Nephron (organoid): ENCODE data around the gene ANKRD11.

Source experiments
- H3K27ac Mint-ChIP-seq, 3 experiments: 2 replicates each; pipeline ENCODE4 v1.8.0; 2020; ENCODE audit warnings: mixed read lengths in 3 of 3, mild to moderate bottlenecking in 2 of 3, moderate library complexity in 1 of 3
- H3K27me3 Mint-ChIP-seq: 2 replicates; pipeline ENCODE4 v1.8.0; 2021; ENCODE audit warnings: low read depth, mild to moderate bottlenecking, moderate library complexity, mixed read lengths
- H3K36me3 Mint-ChIP-seq: 2 replicates; pipeline ENCODE4 v1.8.0; 2020; ENCODE audit warnings: low read depth, mixed read lengths
- H3K4me1 Mint-ChIP-seq: 2 replicates; pipeline ENCODE4 v1.8.0; 2020; ENCODE audit warnings: mixed read lengths
- H3K4me3 Mint-ChIP-seq, 3 experiments: 2 replicates each; pipeline ENCODE4 v1.8.0; 2020; ENCODE audit warnings: mild to moderate bottlenecking in 3 of 3, mixed read lengths in 3 of 3, moderate library complexity in 2 of 3
- H3K9me3 Mint-ChIP-seq: 2 replicates; pipeline ENCODE4 v1.8.0; 2020; ENCODE audit warnings: mixed read lengths
- TF ChIP-seq, protein P1 (sequence below), 3 experiments: fragments of 200-600 bp; sonication (generic); IDR thresholded peaks; one replicate each; pipeline ENCODE4 v1.5.0; 2021; ENCODE audit warnings: antibody characterized with exemption in 3 of 3; ENCODE audit not compliant: unreplicated experiment in 3 of 3

Gene ANKRD11

DNA sequence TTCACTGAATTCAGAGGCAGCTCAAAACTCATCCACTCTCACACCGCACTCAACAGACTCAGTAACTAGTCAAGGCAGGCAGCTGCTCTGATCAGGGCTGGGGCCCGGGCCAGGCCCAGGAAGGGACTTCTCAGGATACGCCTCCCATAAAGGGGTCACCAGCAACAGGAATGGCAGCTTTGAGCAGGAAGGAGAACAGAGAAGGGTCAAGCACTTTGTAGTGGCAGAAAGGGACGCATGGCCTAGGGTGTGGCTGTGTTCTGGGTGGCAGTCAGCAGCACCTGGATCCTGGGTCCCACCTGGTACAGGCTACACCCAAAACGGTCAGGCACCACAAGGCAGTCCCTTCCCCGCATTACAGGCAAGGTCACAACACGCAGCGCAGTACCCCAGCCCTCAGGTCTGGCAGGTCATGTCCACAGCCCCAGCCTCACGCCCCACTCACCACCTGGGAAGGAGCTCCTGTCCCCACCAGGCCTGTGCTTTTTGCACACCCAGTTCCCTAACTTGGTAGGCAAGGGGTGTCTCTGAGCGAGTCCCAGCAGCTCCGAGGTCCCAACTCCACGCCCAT, 173.2 kb downstream of the ANKRD11 start:
- Mint-ChIP-seq H3K27ac (no peak overlapping the region), H3K36me3 (peaks cover 19% of the 10 kb centered on the region), H3K9me3 (no peaks in the 10 kb centered on the region), H3K4me3 (no peak overlapping the region), H3K27me3 (no peaks in the 10 kb centered on the region), H3K4me1 (peaks cover 68% of the 10 kb centered on the region)
- TF ChIP-seq, protein P1, sequence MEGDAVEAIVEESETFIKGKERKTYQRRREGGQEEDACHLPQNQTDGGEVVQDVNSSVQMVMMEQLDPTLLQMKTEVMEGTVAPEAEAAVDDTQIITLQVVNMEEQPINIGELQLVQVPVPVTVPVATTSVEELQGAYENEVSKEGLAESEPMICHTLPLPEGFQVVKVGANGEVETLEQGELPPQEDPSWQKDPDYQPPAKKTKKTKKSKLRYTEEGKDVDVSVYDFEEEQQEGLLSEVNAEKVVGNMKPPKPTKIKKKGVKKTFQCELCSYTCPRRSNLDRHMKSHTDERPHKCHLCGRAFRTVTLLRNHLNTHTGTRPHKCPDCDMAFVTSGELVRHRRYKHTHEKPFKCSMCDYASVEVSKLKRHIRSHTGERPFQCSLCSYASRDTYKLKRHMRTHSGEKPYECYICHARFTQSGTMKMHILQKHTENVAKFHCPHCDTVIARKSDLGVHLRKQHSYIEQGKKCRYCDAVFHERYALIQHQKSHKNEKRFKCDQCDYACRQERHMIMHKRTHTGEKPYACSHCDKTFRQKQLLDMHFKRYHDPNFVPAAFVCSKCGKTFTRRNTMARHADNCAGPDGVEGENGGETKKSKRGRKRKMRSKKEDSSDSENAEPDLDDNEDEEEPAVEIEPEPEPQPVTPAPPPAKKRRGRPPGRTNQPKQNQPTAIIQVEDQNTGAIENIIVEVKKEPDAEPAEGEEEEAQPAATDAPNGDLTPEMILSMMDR (IDR thresholded peaks at IDR 0.05; ENCODE audit: unreplicated experiment in 3 of 3) = no peak

- peak overlapping the region in 1 of 3 experiments; percentile 36 for H3K27ac Mint-ChIP-seq
- TF ChIP-seq, protein P1 (IDR thresholded peaks at IDR 0.05; ENCODE audit: unreplicated experiment in 3 of 3) = no peak
- H3K4me1 Mint-ChIP-seq = peaks cover 63% of the 10 kb centered on the region
- no peaks in the 10 kb centered on the region for H3K27me3 Mint-ChIP-seq
- H3K9me3 Mint-ChIP-seq = no peaks in the 10 kb centered on the region
- H3K4me3 Mint-ChIP-seq = no peak overlapping the region
- peaks cover 23% of the 10 kb centered on the region for H3K36me3 Mint-ChIP-seq
Measured at GRCh38 chr16:89316701-89317100, 173.7 kb downstream of the ANKRD11 start.

DNA sequence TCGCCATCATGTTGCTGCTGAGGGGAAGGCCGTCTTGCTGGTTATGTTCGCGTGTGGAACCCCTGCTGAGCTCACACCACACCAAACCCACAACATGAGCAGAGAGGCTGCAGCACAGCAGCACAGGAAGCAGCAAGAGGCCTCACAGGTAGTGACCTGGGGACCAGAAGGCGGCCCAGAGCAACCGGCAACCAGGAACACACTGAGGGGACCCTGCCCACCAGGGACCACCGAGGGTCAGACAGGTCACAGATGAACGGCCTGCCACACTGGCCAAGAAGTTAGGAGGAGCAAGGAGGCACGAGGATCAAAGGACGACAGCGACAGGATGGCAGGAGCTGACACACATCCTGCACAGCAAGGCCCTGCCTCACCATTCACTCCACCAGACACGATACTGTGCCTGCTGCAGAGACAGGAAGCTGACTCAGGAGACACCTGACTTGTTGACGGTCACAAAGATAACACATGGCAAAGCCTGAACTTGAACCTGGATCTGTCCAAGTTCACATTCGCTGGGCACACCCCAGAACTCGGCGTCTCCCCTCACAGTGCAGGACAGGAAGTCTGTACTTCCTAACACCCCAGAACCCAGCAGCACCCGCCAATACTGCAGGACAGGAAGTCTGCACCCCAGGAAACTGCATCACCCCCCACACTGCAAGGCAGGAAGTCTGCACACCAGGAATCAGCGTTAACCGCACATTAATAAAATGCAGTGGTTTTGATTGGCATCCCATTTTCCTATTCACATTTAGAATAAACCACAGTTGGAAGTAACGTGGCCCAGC, 174.4 kb downstream of the ANKRD11 start:
- Mint-ChIP-seq H3K27me3 (no peaks in the 10 kb centered on the region), H3K9me3 (no peaks in the 10 kb centered on the region), H3K4me1 (peaks cover 59% of the 10 kb centered on the region), H3K27ac (peak overlapping the region in 1 of 3 experiments; percentile 36), H3K4me3 (no peak overlapping the region), H3K36me3 (peaks cover 28% of the 10 kb centered on the region)
- TF ChIP-seq, protein P1 (IDR thresholded peaks at IDR 0.05; ENCODE audit: unreplicated experiment in 3 of 3) = no peak

DNA sequence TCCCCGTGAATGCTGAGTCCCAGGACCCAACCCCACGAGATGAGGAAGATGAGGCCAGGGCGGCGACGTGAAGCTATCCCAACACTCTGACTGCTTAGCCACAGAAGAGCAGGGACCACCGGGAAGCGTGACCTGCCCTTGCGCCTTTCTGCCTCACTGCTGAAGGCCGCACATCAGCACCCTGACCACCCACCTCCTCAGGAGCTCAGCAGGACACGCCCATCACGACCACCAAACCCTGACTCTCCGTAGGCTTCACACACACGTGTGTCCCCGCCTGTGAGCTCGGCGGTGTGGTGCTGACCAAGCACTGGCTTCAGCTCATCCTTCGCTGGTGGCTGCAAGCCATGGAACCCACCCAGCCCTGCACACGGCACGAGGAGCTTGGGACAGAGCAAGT, 175.1 kb downstream of the ANKRD11 start:
- TF ChIP-seq, protein P1 (IDR thresholded peaks at IDR 0.05; ENCODE audit: unreplicated experiment in 3 of 3) = no peak
- Mint-ChIP-seq H3K9me3 (no peaks in the 10 kb centered on the region), H3K4me1 (peaks cover 52% of the 10 kb centered on the region), H3K27ac (no peak overlapping the region), H3K36me3 (peaks cover 34% of the 10 kb centered on the region), H3K4me3 (no peak overlapping the region), H3K27me3 (no peaks in the 10 kb centered on the region)

GRCh38 chr16:89314854-89315253, 175.5 kb downstream of the ANKRD11 start:
- peaks cover 48% of the 10 kb centered on the region for H3K4me1 Mint-ChIP-seq
- H3K9me3 Mint-ChIP-seq = no peaks in the 10 kb centered on the region
- no peaks in the 10 kb centered on the region for H3K27me3 Mint-ChIP-seq

More at GRCh38 chr16:89314854-89315253, 175.5 kb downstream of the ANKRD11 start:
- TF ChIP-seq, protein P1 (IDR thresholded peaks at IDR 0.05; ENCODE audit: unreplicated experiment in 3 of 3) = no peak
- H3K36me3 Mint-ChIP-seq = peaks cover 38% of the 10 kb centered on the region
- no peak overlapping the region for H3K4me3 Mint-ChIP-seq
- H3K27ac Mint-ChIP-seq = peak overlapping the region in 1 of 3 experiments; percentile 39
